ENCODE data around the gene SUSD1.
"Not testable (repeated sequence)": the region's sequence is repeated elsewhere in the genome, so short reads cannot be mapped to it uniquely, and the experiment has no call there.

SUSD1 gene

GRCh38 chr9:112173489-112174221 lies 1.4 kb downstream of the SUSD1 start:
- DNase-seq (ENCODE audit: low read depth): no peak

DNA sequence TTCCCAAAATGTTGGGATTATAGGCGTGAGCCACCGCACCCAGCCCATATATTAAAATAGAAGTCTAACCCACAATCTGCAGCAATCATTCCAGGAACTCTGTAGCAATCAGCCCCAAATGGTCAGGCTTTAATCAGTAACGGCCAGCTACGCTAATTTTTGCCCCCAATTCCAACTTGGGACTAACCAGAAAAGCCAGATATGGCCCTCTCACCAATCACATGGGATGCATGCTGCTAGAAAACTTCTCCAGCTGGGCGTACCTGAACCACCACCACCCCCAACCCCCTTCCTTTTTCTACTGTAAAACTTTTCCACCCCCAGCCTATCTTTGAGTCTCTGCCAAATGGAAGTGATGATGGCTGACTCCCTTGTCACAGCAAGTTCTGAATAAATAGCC lies 4.1 kb downstream of the SUSD1 start:
- DNase-seq (ENCODE audit: low read depth): no peak

DNA sequence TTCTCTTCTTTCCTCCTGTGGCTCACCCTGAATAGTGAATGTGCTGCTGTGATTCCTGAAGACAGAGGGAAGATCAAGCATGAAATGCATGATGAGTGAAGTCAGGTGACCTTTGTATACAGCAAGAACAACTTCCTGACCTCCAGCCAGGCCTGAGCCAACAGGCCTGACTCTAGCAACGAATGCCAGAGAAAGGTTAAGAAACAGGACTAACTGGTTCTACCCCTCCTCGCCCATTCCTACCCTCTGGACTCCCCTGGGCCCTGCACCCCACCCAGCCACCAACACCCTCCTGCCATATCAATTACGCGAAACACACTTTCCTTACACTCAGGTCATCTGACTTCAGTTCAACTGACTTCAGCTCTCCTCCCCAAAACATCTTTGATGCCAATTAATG lies 4.9 kb downstream of the SUSD1 start:
- no peak for DNase-seq (ENCODE audit: low read depth)

DNA sequence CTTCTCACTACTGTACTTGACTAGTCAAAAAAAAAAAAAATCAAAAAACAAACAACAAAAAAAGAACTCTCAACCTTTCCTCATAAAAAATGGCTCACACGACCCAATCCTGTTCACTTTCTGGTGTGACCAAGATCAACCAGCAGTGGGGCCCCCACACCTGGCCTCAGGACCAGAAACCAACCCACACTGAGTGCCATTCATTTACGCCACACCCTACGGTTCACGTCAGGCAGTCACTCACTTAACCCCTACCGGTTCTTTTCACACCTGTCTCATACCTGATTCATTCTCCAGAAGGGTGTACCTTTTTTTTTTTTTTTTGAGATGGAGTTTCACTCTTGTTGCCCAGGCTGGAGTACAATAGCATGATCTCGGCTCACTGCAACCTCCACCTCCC lies 5.7 kb downstream of the SUSD1 start:
- DNase-seq (ENCODE audit: low read depth): no peak

- no peak for DNase-seq (ENCODE audit: low read depth)
Observed at GRCh38 chr9:112168197-112168596, 6.9 kb downstream of the SUSD1 start.

GRCh38 chr9:112166176-112167140 lies 8.6 kb downstream of the SUSD1 start:
- DNase-seq (ENCODE audit: low read depth): no peak

GRCh38 chr9:112162621-112163413 lies 12.3 kb downstream of the SUSD1 start:
- DNase-seq (ENCODE audit: low read depth): no peak

DNA sequence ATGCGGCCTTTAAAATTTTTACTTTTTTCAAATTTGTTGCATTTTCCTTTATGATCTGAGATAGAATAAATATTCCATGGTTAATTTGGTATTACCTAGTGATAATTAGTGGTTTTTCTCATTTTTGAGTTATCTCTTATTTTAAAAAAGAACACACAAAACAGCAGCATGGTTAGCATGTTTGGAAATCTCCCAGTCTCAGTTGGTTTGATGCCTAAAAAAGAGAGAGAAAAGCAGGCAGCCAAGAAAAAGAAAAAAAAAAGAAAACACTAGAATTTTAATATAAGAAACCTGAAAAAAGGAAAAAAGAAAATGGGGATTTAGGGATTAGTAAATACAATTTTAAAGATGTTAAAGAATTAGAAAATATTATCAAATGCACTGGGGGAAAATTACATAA lies 15.3 kb downstream of the SUSD1 start:
- no peak for DNase-seq (ENCODE audit: low read depth)

DNA sequence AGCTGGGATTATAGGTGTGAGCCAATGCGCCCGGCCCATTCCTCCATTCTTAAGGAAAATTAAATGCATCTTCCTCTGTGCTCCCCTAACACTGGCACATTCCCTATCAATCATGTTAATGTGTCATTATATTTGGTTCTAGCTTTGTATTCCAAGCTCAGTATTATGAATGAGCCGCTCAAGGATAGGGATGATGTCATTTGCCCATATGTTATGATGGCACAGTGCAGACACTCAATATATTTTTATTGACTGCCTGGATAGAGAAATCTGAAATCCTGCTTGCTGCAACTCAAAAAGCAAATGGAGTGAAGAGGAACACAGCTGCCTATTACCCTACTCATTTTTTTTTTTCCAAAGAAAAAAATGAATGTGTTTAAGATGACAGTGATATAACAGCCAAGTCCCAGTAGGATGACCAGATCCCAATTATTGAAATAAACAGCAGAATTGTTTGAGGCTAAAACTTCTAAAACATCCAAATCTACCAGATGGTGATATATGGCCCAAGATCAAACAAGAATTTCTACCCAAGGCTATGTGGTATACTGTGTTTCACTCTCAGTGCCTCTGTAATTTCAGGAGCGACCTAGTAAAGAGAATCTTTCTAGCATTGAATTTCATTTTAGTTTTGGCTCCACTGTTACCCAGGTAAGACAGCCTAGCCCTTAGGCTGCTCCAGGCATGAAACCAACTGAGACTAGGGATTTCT lies 16.3 kb downstream of the SUSD1 start:
- no peak for DNase-seq (ENCODE audit: low read depth)

- no peak for DNase-seq (ENCODE audit: low read depth)
Observed at GRCh38 chr9:112157961-112158360, 17.1 kb downstream of the SUSD1 start.

GRCh38 chr9:112157087-112157486 lies 18.0 kb downstream of the SUSD1 start:
- DNase-seq (ENCODE audit: low read depth): no peak

DNA sequence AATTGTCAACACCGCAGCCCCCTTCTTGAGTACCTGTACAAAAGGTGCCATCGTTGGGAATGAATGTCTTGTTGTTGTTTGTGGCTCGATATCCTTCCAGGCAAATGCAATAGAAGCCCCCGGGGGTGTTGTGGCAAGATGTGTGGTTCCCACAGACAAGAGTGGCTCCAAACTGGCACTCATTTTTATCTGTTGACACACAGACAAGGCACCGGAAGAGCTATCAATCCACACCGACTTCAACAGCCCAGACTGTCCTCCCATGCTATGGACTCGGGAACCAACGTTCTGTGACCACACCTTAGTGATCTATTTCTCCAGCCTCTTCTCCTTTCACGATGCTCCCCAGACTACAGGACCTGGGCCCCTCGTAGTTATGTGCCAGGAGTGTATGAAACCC lies 25.9 kb downstream of the SUSD1 start:
- no peak for DNase-seq (ENCODE audit: low read depth)

DNA sequence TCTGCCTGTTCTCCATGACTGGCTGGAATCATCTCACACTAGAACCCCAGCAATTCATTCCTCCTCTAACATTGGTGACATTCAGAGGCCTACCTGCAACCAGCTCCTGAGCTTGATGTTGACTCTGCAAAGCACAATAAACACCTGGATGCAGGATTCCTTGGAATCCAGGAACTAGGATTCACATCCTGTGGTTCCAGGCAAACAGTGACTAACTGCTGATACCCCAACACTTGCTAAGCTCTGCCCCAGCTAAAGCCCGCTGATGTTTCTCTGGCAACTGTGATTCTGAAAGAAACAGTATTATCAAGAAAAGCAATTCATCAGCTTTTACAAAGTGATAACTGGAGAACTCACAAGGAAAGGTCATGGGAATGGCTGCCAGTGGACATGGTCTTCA lies 29.2 kb downstream of the SUSD1 start:
- no peak for DNase-seq (ENCODE audit: low read depth)

DNA sequence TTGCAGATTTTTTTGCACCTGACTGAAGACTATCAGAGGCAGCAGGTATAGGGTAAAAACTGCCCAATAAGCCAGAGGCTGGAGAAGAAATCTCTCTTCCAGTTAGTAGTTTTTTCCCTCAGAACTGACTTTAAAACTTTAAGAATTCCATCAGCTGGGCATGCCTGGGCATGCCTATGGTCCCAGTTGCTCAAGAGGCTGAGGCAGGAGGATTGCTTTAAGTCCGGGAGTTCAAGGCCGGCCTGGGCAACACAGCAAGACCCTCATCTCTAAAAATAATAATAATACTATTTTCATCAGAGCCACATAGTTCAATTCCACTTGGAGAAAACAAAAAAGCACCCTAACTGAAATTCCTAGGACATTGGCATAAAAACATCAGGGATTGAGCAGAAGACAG lies 30.3 kb downstream of the SUSD1 start:
- DNase-seq (ENCODE audit: low read depth): no peak

DNA sequence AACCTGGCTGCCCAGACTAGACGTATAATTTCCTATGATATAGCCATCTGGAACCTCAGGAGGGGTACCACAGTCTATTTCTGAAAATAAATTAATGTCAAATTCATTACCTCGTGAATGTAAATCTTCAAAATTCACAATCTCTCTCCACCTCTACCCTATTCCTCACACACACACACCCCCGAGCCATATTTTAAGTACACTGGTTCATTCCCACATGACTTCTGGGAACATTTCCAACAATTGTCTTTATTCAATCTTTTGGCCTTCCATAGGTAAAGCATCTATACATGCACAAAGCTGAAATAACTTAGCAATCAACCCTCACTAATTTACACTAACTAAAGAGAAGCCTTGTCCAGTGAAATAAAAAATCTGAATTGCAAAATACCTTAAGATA lies 32.7 kb downstream of the SUSD1 start:
- no peak for DNase-seq (ENCODE audit: low read depth)

- no peak for DNase-seq (ENCODE audit: low read depth)
Observed at GRCh38 chr9:112140936-112141335, 34.2 kb downstream of the SUSD1 start.

DNA sequence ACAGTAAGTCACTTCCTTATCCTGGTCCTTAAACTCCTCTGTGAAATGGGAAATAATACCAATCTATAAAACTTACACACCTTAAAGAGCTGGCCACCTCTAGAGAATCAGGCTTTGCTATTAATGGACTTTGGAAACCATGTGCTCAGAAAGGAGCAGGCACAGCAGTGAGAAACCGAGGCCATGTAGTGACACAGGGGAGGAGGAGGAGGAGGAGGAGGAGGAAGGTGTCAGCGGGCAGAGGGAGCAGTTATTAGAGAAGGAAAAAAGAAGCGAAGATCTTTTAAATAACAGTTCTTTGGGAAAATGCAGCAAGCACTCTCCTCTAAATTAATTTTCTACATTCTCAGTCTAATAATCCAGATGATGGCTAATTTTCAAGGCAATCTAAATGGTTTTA lies 38.0 kb downstream of the SUSD1 start:
- no peak for DNase-seq (ENCODE audit: low read depth)

- no peak for DNase-seq (ENCODE audit: low read depth)
Observed at GRCh38 chr9:112135706-112136105, 39.4 kb downstream of the SUSD1 start.

DNA sequence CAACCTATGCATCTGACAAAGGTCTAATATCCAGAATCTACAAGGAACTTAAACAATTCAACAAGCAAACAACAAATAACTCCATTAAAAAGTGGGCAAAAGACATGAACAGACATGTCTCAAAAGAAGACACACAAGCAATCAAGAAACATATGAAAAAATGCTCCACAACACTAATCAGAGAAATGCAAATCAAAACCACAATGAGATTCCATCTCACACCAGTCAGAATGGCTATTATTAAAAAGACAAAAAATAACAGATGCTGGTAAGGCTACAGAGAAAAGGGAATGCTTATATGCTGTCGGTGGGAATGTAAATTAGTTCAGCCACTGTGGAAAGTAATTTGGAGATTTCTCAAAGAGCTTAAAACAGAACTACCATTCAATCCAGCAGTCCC lies 41.3 kb downstream of the SUSD1 start:
- not testable (repeated sequence) for DNase-seq (ENCODE audit: low read depth)

DNA sequence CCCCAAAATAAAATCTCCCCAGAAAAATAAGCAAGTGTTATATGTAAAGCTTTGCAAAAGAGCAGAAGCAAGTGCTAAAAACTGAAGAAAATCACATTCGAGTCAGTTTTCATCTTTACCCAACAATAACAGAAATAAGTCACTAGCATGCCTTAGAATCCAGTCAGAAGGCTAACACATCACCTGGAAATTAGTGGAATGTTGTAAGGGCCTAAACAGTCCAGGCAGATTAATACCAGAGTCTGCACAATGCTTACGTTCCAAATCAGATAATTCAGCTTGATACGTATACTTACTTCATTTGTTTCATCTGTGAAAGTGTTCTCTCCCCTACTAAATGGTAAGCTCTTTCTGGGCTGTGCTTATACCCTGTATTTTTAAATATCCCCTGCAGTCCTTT lies 42.7 kb downstream of the SUSD1 start:
- DNase-seq (ENCODE audit: low read depth): no peak

- DNase-seq (ENCODE audit: low read depth): no peak
Observed at GRCh38 chr9:112130997-112131396, 44.1 kb downstream of the SUSD1 start.

GRCh38 chr9:112130347-112130746 lies 44.8 kb downstream of the SUSD1 start:
- DNase-seq (ENCODE audit: low read depth): no peak

Measured in stromal cell of bone marrow (primary cell).